HEK293 (cell line): Measurements from ENCODE around the gene PREX1.

Experiments used
- SETDB1 ChIP-seq: IDR thresholded peaks from one replicate; pipeline ENCODE4 v1.6.1; 2017; ENCODE audit warnings: mild to moderate bottlenecking, low read length, moderate library complexity, mixed read lengths; ENCODE audit not compliant: insufficient read length
- ZEB2 ChIP-seq: fragments of 450-650 bp; formaldehyde crosslinking; IDR thresholded peaks from 2 replicates; pipeline ENCODE4 v1.5.1; 2016; ENCODE audit warnings: missing biosample characterization, missing genetic modification characterization
- ZNF274 ChIP-seq, 2 experiments: fragments of 200-500 bp in 1 of 2; fragments of 450-650 bp in 1 of 2; sonication (Bioruptor generic) in 1 of 2; formaldehyde crosslinking in 1 of 2; IDR thresholded peaks; 2 replicates each; pipeline versions ENCODE4 v1.5.1 to v1.6.1; 2014 to 2016; ENCODE audit warnings: borderline replicate concordance in 1 of 2, inconsistent platforms in 1 of 2, low read length in 1 of 2, missing biosample characterization in 1 of 2, missing genetic modification characterization in 1 of 2
- ZNF302 ChIP-seq: fragments of 450-650 bp; formaldehyde crosslinking; IDR thresholded peaks from 2 replicates; pipeline ENCODE4 v1.5.1; 2016; ENCODE audit warnings: missing biosample characterization, missing genetic modification characterization, low read depth
- ZNF391 ChIP-seq: fragments of 450-650 bp; formaldehyde crosslinking; IDR thresholded peaks from 2 replicates; pipeline ENCODE4 v1.5.1; 2016; ENCODE audit warnings: low read depth, missing biosample characterization, missing genetic modification characterization, borderline replicate concordance
- ZSCAN23 ChIP-seq: fragments of 450-650 bp; formaldehyde crosslinking; IDR thresholded peaks from 2 replicates; pipeline ENCODE4 v1.5.1; 2016; ENCODE audit warnings: missing biosample characterization, missing genetic modification characterization
- TF ChIP-seq, protein P1 (sequence below): fragments of 450-650 bp; formaldehyde crosslinking; IDR thresholded peaks from 2 replicates; pipeline ENCODE4 v1.5.1; 2016; ENCODE audit warnings: missing biosample characterization, missing genetic modification characterization
- TF ChIP-seq, protein P2 (sequence below): fragments of 450-650 bp; formaldehyde crosslinking; IDR thresholded peaks from 2 replicates; pipeline ENCODE4 v1.5.1; 2016; ENCODE audit warnings: missing biosample characterization, missing genetic modification characterization
- TF ChIP-seq, protein P3 (sequence below): sonication (generic); formaldehyde crosslinking; IDR thresholded peaks from 2 replicates; pipeline ENCODE4 v1.8.1; 2022; ENCODE audit warnings: mild to moderate bottlenecking, moderate library complexity, missing genetic modification reagents
- TF ChIP-seq, protein P4 (sequence below): fragments of 450-650 bp; formaldehyde crosslinking; IDR thresholded peaks from 2 replicates; pipeline ENCODE4 v1.5.1; 2016; ENCODE audit warnings: missing biosample characterization, missing genetic modification characterization, low read depth

DNA sequence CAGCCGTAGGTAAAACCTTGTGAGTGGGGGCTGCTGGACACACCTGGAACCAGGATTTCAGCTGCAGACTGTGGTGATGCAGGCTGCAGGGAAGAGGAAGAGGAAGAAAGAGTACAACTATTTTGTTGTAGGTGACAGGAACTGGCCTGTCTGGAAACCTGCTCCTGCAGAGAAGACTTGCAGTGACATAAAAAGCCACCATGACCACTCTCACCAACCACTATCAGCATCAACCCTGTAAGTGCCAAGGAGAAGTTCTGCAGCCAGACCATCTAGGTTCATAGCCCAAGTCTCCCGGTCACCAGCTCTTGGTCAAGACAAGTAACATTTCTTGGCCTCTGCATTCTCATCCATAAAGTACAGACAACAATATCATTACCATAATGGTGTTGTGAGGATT is 91.2 kb downstream of the PREX1 start:
- TF ChIP-seq, protein P1, sequence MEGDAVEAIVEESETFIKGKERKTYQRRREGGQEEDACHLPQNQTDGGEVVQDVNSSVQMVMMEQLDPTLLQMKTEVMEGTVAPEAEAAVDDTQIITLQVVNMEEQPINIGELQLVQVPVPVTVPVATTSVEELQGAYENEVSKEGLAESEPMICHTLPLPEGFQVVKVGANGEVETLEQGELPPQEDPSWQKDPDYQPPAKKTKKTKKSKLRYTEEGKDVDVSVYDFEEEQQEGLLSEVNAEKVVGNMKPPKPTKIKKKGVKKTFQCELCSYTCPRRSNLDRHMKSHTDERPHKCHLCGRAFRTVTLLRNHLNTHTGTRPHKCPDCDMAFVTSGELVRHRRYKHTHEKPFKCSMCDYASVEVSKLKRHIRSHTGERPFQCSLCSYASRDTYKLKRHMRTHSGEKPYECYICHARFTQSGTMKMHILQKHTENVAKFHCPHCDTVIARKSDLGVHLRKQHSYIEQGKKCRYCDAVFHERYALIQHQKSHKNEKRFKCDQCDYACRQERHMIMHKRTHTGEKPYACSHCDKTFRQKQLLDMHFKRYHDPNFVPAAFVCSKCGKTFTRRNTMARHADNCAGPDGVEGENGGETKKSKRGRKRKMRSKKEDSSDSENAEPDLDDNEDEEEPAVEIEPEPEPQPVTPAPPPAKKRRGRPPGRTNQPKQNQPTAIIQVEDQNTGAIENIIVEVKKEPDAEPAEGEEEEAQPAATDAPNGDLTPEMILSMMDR (tag by site-specific recombination), result no peak
- no peak for TF ChIP-seq ZNF302
- TF ChIP-seq ZSCAN23 (tag by site-specific recombination), result no peak
- TF ChIP-seq, protein P2, sequence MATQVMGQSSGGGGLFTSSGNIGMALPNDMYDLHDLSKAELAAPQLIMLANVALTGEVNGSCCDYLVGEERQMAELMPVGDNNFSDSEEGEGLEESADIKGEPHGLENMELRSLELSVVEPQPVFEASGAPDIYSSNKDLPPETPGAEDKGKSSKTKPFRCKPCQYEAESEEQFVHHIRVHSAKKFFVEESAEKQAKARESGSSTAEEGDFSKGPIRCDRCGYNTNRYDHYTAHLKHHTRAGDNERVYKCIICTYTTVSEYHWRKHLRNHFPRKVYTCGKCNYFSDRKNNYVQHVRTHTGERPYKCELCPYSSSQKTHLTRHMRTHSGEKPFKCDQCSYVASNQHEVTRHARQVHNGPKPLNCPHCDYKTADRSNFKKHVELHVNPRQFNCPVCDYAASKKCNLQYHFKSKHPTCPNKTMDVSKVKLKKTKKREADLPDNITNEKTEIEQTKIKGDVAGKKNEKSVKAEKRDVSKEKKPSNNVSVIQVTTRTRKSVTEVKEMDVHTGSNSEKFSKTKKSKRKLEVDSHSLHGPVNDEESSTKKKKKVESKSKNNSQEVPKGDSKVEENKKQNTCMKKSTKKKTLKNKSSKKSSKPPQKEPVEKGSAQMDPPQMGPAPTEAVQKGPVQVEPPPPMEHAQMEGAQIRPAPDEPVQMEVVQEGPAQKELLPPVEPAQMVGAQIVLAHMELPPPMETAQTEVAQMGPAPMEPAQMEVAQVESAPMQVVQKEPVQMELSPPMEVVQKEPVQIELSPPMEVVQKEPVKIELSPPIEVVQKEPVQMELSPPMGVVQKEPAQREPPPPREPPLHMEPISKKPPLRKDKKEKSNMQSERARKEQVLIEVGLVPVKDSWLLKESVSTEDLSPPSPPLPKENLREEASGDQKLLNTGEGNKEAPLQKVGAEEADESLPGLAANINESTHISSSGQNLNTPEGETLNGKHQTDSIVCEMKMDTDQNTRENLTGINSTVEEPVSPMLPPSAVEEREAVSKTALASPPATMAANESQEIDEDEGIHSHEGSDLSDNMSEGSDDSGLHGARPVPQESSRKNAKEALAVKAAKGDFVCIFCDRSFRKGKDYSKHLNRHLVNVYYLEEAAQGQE (tag by site-specific recombination), result no peak
- TF ChIP-seq, protein P3, sequence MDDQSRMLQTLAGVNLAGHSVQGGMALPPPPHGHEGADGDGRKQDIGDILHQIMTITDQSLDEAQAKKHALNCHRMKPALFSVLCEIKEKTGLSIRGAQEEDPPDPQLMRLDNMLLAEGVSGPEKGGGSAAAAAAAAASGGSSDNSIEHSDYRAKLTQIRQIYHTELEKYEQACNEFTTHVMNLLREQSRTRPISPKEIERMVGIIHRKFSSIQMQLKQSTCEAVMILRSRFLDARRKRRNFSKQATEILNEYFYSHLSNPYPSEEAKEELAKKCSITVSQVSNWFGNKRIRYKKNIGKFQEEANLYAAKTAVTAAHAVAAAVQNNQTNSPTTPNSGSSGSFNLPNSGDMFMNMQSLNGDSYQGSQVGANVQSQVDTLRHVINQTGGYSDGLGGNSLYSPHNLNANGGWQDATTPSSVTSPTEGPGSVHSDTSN (CRISPR knock-in tag), result no peak
- TF ChIP-seq, protein P4, sequence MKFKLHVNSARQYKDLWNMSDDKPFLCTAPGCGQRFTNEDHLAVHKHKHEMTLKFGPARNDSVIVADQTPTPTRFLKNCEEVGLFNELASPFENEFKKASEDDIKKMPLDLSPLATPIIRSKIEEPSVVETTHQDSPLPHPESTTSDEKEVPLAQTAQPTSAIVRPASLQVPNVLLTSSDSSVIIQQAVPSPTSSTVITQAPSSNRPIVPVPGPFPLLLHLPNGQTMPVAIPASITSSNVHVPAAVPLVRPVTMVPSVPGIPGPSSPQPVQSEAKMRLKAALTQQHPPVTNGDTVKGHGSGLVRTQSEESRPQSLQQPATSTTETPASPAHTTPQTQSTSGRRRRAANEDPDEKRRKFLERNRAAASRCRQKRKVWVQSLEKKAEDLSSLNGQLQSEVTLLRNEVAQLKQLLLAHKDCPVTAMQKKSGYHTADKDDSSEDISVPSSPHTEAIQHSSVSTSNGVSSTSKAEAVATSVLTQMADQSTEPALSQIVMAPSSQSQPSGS (tag by site-specific recombination), result no peak
- no peak for TF ChIP-seq ZNF274 (IDR thresholded peaks at IDR 0.05; ENCODE audit: low read length)
- TF ChIP-seq ZNF274 (tag by site-specific recombination; IDR thresholded peaks at IDR 0.05; ENCODE audit: borderline replicate concordance), result no peak
- TF ChIP-seq ZNF391 (tag by site-specific recombination), result no peak
- TF ChIP-seq SETDB1, result no peak
- TF ChIP-seq ZEB2 (tag by site-specific recombination), result no peak
